HepG2 (cell line): ENCODE measurements around the gene SLC35B1. TPM values are rescaled to one million over a fixed set of nuclear protein-coding genes. Genes with fewer than 3 reads are reported as not detected.

ENCODE experiments used
- DMTF1 ChIP-seq: sonication (generic); formaldehyde crosslinking; IDR thresholded peaks from 2 replicates; pipeline ENCODE4 v1.4.0; 2020; ENCODE audit warnings: mild to moderate bottlenecking, missing genetic modification reagents
- EED ChIP-seq: sonication (generic); formaldehyde crosslinking; IDR thresholded peaks from 2 replicates; pipeline ENCODE4 v1.5.0; 2020; ENCODE audit warnings: mild to moderate bottlenecking, missing genetic modification reagents
- EHMT2 ChIP-seq: fragments of 200-600 bp; sonication (generic); IDR thresholded peaks from 2 replicates; pipeline ENCODE4 v1.7.0; 2017; ENCODE audit warnings: antibody characterized with exemption, low read depth, low read length, borderline replicate concordance
- IKZF1 ChIP-seq: fragments of 450-650 bp; IDR thresholded peaks from 2 replicates; pipeline ENCODE4 v1.7.1; 2016
- KDM1A ChIP-seq: IDR thresholded peaks from 2 replicates; pipeline ENCODE4 v1.6.1; 2016; ENCODE audit warnings: missing compliant biosample characterization
- RFX1 ChIP-seq: fragments of 450-650 bp; IDR thresholded peaks from 2 replicates; pipeline ENCODE4 v1.6.1; 2017
- TCF7L2 ChIP-seq: IDR thresholded peaks from 2 replicates; pipeline ENCODE4 v1.6.1; 2011; ENCODE audit warnings: mild to moderate bottlenecking, low read depth, low read length, moderate library complexity
- TEF ChIP-seq: sonication (generic); formaldehyde crosslinking; IDR thresholded peaks from 2 replicates; pipeline ENCODE4 v1.5.0; 2020; ENCODE audit warnings: missing genetic modification reagents
- ZNF335 ChIP-seq: sonication (generic); formaldehyde crosslinking; IDR thresholded peaks from 2 replicates; pipeline ENCODE4 v1.4.0; 2020; ENCODE audit warnings: missing genetic modification reagents
- ZNF557 ChIP-seq: sonication (generic); formaldehyde crosslinking; IDR thresholded peaks from 2 replicates; pipeline ENCODE4 v1.4.0; 2020; ENCODE audit warnings: missing genetic modification reagents
- ZNF597 ChIP-seq: sonication (generic); formaldehyde crosslinking; IDR thresholded peaks from 2 replicates; pipeline ENCODE4 v1.5.0; 2020; ENCODE audit warnings: missing genetic modification reagents
- ZNF616 ChIP-seq: sonication (generic); formaldehyde crosslinking; IDR thresholded peaks from 2 replicates; pipeline ENCODE4 v1.5.0; 2020; ENCODE audit warnings: low read depth, mild to moderate bottlenecking, missing genetic modification reagents
- ZNF7 ChIP-seq: IDR thresholded peaks from 2 replicates; pipeline ENCODE4 v1.6.1; 2016; ENCODE audit warnings: missing biosample characterization, missing genetic modification reagents
- ZNF746 ChIP-seq: sonication (generic); formaldehyde crosslinking; IDR thresholded peaks from 2 replicates; pipeline ENCODE4 v1.8.0; 2022; ENCODE audit warnings: mild to moderate bottlenecking, missing genetic modification reagents
- ZNF770 ChIP-seq: sonication (generic); formaldehyde crosslinking; IDR thresholded peaks from 2 replicates; pipeline ENCODE4 v1.5.0; 2020; ENCODE audit warnings: mild to moderate bottlenecking, missing genetic modification reagents
- polyA plus RNA-seq, 8 experiments: library from polyadenylated mRNA; depleted of rRNA in 3 of 8; stranded (reverse) in 7 of 8; unstranded in 1 of 8; fragments of >200 nt; fragmentation: Illumina TruSeq in 4 of 8; extraction: Trizol in 4 of 8; gene quantifications; 2 replicates each; pipeline versions ENCODE4 v1.2.1 to v1.2.3, GENCODE V29; 2011 to 2016; ENCODE audit warnings: low read depth in 4 of 8, missing spikeins in 1 of 8, mixed read lengths in 1 of 8; ENCODE audit not compliant: insufficient read depth in 1 of 8
- total RNA-seq, 5 experiments: library from RNA; depleted of rRNA; stranded (reverse); fragments of >200 nt; fragmentation: Illumina TruSeq; extraction: Trizol; gene quantifications; 2 replicates each; pipeline ENCODE4 v1.2.3, GENCODE V29; 2016; ENCODE audit warnings: low read depth in 1 of 5
- TF ChIP-seq, protein P1 (sequence below): sonication (generic); formaldehyde crosslinking; IDR thresholded peaks from 2 replicates; pipeline ENCODE4 v1.4.0; 2020; ENCODE audit warnings: low read depth, missing genetic modification reagents

The SLC35B1 gene
- total and polyA plus RNA-seq, 2 of the 13 experiments (the other 11 are each of a cell fraction or from before 2014, with no cell fraction given), result 99.6 to 113 TPM

DNA sequence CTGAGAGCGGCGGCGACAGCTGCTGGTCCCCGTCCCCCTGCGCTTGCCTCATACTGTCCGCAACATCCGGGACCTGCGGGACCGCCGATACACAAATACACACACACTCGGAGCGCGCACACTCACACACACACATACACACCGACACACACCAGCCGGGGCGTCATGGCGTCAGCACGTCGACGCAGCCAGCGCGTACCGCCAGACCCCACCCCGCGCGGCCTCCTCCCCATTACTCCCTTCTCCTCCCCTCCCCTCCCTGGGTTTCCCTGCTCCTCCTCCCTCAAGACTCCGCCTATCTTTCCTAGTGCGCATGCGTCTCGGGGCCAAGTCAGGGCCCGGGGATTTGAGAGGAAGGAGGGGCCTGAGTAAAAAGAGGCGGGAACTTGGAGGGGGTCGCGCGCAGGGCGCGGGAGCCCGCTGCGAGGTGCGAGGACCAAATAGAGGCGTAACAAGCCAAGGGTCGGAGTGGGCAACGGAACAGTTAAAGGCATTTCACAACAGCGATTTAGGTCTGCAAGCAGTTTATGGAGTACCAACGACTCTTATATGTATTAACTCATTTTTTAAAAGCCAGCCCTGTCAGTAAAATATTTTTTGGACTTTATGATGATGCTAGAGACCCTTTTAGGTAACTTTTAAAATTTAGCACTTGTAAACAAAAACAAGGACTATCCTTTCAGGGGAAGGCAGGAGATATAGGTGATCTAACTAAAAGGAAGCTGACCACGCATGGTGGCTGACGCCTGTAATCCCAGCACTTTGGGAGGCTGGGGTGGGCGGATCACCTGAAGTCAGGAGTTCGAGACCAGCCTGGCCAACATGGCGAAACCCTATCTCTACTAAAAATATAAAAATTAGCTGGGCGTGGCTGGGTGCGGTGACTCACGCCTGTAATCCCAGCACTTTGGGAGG is 29.6 kb downstream of the SLC35B1 start, which contains the start of gene SPOP (continued):
- TF ChIP-seq EED (CRISPR knock-in tag), result peak; percentile 70; the same call in 1 of the 2 replicates
- peak; percentile 94 for TF ChIP-seq TEF
- peak; percentile 89 for TF ChIP-seq ZNF335 (CRISPR knock-in tag)
- TF ChIP-seq ZNF597, result no peak
- no peak for TF ChIP-seq EHMT2
- TF ChIP-seq ZNF557, result peak; percentile 99
- no peak for TF ChIP-seq IKZF1
- peak; percentile 71; the same call in 1 of the 2 replicates for TF ChIP-seq KDM1A (CRISPR knock-in tag)
- TF ChIP-seq DMTF1 (CRISPR knock-in tag), result peak; percentile 97; the same call in 1 of the 2 replicates
- TF ChIP-seq TCF7L2, result no peak
- no peak for TF ChIP-seq RFX1
- TF ChIP-seq ZNF7 (CRISPR knock-in tag), result peak; percentile 24; the same call in 1 of the 2 replicates
- TF ChIP-seq ZNF746 (CRISPR knock-in tag), result peak; percentile 83; the same call in 1 of the 2 replicates
- peak; percentile 88 for TF ChIP-seq ZNF616 (CRISPR knock-in tag)
- TF ChIP-seq ZNF770 (CRISPR knock-in tag), result peak; percentile 66; the same call in 1 of the 2 replicates
- TF ChIP-seq, protein P1, sequence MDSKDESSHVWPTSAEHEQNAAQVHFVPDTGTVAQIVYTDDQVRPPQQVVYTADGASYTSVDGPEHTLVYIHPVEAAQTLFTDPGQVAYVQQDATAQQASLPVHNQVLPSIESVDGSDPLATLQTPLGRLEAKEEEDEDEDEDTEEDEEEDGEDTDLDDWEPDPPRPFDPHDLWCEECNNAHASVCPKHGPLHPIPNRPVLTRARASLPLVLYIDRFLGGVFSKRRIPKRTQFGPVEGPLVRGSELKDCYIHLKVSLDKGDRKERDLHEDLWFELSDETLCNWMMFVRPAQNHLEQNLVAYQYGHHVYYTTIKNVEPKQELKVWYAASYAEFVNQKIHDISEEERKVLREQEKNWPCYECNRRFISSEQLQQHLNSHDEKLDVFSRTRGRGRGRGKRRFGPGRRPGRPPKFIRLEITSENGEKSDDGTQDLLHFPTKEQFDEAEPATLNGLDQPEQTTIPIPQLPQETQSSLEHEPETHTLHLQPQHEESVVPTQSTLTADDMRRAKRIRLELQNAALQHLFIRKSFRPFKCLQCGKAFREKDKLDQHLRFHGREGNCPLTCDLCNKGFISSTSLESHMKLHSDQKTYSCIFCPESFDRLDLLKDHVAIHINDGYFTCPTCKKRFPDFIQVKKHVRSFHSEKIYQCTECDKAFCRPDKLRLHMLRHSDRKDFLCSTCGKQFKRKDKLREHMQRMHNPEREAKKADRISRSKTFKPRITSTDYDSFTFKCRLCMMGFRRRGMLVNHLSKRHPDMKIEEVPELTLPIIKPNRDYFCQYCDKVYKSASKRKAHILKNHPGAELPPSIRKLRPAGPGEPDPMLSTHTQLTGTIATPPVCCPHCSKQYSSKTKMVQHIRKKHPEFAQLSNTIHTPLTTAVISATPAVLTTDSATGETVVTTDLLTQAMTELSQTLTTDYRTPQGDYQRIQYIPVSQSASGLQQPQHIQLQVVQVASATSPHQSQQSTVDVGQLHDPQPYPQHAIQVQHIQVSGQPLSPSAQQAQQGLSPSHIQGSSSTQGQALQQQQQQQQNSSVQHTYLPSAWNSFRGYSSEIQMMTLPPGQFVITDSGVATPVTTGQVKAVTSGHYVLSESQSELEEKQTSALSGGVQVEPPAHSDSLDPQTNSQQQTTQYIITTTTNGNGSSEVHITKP (CRISPR knock-in tag), result no peak
